NCI-H510A (cell line): Measurements from ENCODE around the gene TWIST1.

Experiments used
- DNase-seq: peaks from one replicate; lab custom pipeline; 2025; lab: John Stamatoyannopoulos, UW

The TWIST1 gene

DNA sequence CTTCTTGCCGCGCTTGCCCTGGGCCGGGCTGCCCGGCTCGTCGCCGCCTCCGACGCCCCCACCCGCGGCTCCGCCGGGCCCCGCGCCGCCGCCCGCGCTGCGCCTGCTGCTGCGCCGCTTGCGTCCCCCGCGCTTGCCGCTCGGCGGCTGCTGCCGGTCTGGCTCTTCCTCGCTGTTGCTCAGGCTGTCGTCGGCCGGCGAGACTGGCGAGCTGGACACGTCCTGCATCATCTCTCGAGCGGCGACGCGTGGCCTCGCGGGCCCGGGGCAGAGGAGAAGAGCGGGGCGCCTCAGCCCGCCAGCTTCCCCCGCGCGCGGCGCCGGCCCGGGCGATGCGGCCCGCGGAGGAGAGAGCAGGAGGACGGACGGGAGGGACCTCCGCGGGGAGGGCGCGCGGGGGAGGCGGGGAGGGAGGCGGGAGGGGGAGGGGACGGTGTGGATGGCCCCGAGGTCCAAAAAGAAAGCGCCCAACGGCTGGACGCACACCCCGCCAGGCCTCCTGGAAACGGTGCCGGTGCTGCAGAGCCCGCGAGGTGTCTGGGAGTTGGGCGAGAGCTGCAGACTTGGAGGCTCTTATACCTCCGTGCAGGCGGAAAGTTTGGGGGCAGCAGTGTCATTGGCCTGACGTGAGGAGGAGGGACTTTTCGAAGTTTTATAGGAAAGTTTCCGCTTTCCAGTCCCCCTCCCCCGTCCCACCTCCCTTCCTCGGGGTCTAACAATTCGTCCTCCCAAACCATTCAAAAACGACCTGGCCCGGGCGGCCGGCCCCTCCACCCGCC, at the start of gene TWIST1:
Gene TWIST1 (minus strand): TSS at position 546 of the 779 bp plus-strand sequence. CDS start 315 bp downstream, at position 231.
- DNase-seq = no peak

DNA sequence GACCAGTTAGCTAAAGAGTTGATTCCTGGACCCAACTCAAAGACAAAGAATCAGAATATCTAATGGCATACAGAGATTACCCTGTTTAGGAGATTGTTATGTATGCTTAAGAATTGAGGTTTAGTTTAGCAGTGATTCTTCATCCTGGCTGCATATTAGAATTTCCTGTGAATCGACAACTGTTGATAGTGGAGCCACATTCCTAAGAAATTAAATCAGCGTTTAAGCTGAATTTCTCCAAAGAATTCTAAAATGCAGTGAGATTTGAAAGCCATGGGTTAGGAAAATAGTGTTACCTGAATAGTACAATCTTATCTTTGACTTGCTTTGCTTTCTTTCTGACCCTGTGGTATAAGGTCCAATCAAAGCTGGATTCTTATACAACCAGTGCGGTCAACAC, 44.2 kb upstream of the TWIST1 start:
- DNase-seq = no peak

DNA sequence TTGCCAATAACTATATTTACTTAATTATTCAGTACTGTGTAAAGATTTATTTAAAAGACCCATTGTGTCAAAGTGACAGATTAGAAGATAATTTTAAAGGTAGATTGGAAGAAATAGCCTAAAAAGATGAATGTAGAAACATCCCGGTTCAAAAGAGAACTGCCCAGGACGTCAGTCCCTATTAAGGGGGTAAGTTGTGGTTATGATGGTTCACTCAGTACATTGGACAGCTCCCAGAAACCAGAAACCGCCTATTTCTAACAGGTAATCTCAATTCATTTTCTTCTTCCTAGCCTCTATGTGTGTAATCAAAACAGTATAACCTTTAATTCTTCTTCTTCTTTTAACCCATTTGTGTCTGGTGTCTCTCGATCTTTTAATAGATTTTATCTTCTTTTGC, 29.3 kb upstream of the TWIST1 start:
- DNase-seq = no peak

DNA sequence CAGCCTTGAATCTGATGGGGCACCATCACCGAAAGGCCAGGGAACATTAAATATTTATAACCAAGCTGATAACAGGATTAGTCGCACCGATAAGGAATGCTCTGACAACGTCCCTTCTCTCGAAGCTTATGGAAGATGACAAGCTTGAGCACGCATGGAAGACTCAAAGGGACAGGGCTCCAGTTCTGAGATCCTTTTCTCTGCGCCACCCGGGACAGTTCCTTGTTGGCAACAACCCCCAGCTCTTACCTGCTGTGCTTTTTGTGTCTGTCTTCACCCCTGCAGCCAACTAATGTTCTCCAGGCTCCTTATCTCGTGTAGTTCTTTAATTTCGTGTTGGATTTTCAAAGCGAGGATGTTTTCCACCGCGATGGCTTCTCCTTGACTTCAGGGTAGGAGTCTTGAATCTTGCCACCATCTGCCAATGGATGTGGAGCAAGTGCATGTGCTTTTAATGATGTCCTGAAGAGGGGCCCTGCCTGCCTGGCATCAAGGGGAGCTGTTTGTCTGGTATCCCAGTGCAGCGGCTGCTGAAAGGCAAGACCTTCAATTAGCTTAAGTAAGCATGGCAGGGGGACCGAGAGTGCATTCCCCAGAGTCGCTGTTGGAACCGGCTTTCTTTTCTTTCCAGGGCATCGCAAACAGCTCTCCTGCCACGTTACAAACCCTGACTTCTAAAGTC, 28.1 kb upstream of the TWIST1 start:
- no peak for DNase-seq

DNA sequence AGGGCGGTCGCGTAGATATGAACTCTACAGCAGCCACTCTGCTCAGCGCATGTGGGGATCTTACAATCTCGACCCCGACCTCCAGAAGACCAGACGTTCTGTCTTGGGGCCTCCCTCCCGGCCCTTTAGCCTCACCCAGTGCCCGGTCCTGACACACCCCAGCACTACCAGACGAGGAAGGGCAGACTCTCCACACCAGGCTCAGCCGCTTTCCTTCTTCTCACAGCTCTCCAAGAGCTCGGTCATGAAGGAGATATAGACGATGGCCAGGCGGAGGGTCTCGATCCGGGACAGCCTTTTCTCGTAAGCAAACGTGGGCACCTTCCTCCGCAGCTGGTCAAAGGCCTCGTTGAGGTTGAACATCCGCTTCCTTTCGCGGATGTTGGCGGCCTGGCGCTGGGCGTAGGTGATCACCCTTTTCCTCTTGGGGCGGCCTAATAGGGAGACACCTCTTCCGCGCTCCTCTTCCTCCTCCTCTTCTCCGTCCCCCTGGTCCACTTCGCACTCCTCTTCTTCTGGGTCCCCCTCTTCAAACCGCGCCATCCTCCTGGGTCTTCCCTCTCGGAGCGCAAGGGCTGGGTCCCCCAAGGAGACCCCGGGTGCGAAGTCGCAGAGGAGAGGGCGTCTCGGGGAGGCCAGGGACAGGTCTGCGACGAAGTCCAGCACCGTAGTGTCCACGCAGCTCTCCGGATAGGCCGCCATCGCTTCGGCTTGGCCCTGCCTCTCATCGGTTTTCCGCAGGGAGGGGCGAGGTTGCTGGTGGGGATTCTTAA, 27.4 kb upstream of the TWIST1 start, which contains the start of gene FERD3L:
Gene FERD3L (minus strand): TSS at position 761 of the 773 bp plus-strand sequence. CDS start 59 bp downstream, at position 702.
- DNase-seq = no peak

DNA sequence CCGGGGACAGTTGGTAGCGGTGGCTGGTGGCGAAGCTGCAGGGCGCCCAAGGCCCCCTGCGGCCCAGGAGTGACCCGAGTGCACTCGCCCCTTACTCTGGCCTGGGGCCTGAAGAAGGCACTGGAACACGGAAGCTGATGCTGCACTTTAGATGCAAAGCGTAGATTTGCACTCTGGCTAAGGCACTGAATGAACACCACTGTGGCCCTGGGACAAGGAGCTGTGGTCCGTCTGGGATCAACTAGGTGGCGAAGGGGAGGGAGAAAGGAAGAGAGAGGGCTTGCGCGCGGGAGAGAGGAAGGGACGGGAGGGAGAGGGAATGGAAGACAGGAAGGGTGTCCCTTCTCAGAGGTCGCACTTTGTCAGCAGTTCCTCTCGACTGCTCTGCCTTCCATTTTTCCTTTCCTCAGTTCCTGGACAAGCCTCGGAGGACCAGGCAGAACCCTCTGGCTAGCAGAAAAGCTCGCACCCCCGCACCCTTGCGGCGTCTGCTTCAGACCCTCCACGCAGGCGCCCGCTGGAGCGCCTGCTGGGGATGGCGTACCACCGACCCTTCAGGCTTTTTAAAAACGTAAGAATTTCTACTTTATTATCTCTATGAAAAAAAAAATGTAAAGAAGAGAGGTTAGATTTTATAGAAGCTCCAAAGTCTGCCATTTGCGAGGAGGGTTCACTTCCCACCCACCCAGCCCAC, 26.6 kb upstream of the TWIST1 start:
- no peak for DNase-seq

DNA sequence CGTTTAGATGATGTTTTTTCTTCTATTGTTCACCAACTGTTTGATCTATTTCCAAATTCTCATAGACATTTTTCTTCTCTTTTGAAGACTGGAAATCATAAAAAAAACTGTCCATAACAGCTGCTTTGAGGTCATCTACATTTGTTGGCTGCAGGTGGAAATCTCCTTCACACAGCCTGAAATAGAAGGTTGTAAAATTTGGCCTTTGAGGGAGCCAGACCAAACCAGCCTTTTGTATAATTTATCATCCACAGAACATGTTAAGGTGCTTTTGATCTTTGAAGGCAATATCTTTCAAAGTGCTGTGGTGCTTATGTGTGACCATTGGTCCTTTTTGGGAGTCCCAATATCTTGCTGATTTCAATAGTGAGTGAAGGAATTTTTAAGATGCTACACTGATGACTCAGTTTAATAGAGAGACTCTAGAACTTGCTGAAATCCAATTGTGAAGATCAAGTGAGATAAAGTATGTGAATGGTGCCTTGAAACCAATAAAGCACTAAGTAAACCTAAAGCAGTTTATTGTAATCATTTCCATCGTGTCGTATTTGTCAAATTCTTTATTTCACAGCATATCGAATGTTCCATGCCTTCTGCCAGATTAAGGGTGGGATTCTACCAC, 22.4 kb upstream of the TWIST1 start:
- DNase-seq = no peak

DNA sequence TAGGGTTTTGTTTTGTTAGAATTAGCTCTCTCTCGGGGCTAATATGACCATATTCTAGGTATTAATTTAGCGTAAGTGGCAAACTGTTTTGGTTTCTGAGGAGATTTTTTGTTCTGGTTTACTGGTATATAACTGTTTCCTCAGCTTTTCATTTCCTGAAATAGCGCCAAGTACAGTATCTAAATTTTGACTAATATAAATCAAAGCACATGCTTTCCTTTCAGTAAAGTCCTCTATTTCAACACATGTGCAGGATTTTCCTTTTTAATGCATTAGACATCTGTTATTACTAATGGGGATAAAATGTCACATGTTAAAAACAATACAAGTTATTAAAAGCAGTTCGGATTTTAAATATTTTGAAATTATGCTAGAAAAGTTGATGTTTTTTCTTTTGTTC, 16.4 kb upstream of the TWIST1 start:
- no peak for DNase-seq

DNA sequence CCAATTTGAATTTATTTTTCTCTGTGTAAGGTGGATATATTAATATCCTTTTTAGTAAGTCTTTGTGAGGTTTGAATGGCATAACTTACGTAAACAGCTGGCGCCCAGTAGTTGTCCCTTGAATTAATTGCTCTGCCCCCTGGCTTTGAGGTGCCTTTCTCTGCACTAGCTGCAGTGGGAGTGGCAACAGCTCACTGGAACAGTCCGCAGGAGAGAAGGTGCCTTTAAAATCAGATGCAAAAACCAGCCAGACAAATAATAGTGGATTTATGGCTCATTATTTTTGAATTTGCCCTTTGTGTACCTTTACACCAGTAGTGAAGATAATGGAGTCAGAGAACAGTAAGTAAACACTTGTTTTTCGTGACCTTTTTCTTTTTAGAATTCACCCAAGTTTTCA, 16.0 kb upstream of the TWIST1 start:
- no peak for DNase-seq

DNA sequence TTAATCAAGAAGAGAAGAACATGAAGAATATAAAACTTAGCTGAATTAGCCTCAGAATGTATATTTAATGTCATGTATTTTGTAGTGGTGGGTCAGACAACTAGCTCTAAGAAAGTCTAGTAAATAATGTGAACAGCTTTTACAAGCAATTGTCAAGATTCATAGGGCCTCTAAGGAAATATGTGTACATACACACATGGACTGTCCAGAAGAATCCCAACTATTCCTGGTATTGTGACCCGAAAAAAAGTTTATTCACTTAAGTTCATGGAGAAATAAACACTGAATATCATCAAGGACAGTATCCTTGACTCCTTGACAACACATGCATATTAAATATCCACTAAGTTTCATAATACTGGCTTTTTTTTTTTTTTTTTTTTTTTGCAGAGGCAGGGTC, 11.4 kb upstream of the TWIST1 start:
- no peak for DNase-seq

DNA sequence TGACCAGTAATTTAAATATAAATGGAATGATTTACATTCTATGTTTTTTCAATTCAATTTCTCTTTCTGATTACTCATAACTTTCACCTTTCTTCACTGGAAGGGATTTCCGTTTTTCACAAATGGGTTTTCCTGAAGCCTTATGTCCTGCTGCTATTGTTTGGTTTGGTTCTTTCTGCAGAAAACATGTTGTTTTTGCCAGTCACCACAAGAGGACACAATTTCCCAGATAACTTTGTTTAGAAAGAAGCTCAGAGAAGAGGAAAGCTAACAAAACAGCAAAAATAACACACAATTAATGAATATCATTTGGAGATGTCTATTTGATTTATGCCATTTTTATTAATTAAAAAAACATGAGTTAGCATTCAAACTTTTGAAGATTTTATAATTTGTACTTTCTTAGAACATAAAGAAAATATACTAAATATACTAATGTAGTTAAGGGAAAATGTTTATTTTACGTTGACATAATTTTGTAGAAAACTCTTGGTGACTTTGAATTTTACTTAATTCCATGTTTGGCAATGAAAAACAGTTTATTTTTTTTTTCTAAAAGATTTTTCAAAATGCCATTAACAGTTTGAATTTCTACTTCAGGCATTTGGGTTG, 4.6 kb upstream of the TWIST1 start:
- DNase-seq = no peak

DNA sequence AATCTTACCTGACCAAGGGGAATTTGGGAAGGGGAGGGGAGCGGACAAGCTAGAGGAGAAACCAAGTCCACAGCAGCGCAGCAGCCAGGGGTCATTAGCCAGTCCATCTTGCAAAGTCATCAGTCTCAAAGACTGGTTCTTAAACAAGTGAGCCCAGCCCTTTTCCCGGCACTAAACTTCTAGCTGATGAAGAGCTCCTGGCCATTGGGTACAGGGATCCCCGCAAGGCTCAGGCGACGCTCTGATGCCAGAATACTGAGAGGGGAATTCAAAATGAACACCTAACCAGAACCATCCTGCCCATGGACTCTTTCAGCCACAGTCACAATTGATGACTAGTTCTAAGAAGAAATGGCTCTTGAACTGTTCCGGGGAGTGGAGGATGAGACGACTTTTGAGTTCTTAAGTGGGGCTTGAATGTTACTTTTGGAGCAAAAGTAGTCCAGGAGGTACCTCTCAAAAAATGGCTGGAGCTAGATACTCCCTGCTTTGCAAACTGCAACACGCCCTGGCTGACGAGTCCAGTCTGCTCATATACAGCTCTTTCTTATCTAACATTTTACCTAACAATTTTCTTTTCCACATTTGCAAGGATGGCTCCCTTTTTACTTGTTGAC, 2.5 kb upstream of the TWIST1 start:
- DNase-seq = no peak

DNA sequence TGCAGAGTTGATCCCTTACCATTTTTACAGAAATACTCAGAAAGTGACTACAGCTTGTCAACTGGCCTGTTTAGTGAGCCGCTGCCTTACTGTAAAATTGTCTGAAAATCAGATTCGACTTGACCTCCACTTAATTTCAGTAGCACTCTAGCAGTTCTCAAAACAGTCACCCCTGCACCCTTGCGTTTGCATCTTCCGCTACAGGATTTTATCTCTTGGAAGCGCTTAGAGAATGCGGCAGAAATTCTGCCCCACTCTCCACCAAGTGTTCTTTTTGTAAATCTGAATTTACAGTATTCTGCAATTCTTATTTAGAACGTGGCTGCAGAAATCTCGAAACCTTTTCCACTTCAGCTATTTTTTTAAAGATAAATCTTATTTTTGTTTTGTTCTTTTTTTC, 1.9 kb upstream of the TWIST1 start:
- no peak for DNase-seq

DNA sequence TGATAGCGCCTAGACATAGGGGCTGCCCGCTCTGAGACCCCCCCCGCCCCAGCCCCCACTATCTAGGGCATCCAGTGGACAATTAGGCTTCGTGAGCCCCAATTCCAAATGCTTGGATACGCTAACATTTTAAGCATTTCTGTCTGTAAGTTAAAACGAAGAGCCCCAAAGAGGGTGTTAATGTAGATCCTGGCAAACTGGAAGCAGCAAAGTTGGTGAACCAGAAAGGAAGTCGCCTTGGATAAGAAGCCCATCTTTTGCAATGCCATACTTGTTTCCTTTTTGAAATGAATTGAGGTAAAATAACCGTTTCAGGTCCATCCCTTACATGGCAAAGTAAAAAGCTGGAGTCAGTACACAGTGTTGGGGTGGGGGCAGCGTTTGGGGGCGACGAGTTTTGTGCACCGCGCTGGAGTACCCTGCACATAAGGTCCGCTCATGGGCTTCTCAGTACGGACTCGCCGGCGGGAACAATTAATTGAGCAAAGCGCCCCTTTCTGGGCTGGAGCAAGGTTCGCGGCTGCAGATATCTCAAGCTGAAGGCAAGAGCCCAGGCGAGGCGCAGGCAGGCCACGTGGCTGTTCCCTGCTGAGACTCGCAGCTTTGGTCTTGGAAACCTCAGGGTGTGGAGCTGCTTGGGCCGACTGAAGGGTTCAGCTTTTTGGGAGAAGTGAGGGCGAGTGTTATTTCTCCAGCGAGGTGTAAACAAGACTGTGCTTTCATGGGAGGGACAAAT, 1.4 kb upstream of the TWIST1 start:
- DNase-seq = no peak

DNA sequence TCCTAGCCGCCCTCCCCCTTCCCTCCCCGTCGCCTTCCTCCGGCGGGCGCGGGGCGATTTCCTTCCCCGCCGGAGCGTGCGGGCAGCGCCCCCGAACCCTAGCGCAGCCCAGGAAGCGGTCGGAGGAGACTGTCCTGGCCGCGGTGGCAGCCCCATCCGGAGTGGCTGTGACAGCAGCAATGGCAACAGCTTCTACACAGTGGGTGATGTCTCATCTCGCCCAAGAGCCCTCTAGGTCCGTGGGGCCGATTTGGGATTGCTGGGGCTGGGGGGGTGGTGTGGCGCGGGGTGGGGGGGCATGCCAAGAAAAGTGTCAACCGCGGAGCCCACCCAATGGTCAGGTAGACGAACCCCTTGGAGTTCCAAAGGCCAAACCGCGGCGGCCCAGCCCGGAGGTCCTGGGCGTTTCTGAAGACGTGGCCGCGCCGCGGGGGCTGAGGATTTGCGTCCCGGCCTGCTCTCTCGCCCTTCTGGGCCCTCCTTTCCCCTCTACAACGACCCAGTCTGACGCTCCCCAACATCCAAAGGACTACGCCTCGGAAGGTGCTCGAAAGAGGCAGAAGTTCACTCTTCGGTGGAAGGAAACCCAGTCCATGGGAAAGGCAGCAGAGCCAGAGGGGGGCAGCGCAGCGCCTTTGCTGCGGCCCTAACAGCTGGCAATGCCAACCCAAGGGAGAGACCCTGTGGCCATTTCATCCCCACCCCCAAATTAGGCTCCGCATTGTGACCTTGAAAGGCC, 603 bp upstream of the TWIST1 start:
- no peak for DNase-seq

DNA sequence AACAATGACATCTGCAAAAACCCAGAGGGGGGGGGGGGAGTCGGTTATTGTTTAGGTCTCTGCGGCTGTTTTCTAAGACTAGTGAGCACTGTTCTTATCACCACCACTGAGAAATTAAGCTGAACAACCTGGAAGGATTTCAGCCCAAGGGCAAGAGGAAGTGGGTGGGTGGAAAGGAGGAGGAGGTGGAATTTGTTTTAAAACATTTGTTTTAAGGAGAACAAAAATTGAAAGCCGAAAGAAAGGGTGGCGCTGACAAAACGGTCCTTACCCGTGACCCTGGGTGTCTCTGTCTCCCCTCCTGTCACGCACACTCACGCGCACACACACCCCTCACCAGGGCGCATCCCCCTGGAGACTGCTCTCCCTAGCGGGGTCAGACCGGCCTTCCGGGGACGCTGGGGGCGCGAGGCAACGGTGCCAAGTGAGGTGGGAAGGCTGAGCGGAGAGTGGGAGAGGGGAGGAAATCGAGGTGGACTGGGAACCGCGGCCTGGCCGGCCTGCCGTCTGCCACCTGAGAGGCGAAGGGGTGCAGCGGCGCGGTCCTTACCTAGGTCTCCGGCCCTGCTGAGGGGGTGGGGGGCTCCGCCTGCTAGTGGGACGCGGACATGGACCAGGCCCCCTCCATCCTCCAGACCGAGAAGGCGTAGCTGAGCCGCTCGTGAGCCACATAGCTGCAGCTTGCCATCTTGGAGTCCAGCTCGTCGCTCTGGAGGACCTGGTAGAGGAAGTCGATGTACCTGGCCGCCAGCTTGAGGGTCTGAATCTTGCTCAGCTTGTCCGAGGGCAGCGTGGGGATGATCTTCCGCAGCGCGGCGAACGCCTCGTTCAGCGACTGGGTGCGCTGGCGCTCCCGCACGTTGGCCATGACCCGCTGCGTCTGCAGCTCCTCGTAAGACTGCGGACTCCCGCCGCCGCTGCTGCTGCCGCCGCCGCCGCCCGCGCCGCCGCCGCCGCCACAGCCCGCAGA, 1.0 kb downstream of the TWIST1 start:
- no peak for DNase-seq

DNA sequence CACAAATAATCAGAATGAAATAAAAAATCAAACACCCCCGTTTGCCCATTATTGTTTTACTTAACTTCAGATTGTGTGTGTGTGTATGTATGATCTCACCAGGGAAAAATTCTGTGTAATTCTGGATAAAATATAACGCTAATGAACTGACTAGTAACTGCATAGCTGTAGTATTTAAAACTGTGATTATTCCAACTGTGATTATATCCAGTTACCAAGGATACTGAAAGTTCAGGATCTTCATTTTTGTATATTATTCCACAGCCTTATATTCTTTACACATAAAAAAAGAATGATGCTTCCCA, 2.9 kb downstream of the TWIST1 start:
- no peak for DNase-seq

DNA sequence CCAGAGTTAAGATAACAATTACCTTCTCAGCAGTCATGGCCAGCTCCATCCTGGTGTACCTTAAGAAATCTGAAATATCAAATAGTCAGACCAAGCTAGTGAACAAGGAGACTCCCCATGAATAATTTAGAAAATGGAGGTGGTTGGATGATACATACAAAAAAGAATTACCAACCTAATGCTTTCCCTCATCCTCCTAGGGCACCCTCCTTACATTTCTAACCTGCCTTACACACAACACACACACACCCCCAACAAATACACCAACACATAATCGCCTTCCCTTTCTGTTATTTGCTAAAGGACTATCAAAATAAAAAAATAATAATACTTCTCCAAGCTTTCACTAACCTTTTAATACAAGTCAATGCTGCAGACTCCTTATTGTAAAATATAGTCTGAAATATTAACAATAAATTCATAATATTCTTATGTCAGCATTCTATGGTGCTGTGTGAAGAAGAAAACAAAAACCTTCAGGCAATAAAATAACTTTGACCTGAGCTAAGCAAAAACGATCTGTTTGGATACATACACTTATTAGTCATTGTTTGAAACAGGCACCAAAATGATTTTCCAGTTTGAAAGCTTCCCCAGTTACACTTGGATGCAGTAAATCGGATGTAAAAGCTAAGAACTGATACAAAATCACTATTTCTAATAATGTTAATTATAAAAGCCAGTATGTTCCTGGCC, 3.4 kb downstream of the TWIST1 start:
- DNase-seq = no peak
